B cell (primary cell): ENCODE measurements around the gene NIPAL3. TPM values are rescaled to one million over a fixed set of nuclear protein-coding genes. Genes with fewer than 3 reads are reported as not detected.

Experiments
- ATAC-seq: fragments of 200-7000 bp; cut with Tn5 transposase; one replicate; pipeline ENCODE4 v1.10.0; 2021; ENCODE audit warnings: low read depth, mild to moderate bottlenecking, moderate number of reproducible peaks, moderate library complexity
- CTCF ChIA-PET: fragments of 350-600 bp; sonication (Branson Sonifier 250); formaldehyde crosslinking; loops from one replicate; lab custom pipeline; 2021; ENCODE audit warnings: antibody characterized with exemption, inconsistent platforms; lab: Charles Lee
- POLR2A ChIA-PET: fragments of 350-600 bp; sonication (Branson Sonifier 250); formaldehyde crosslinking; loops from one replicate; lab custom pipeline; 2021; ENCODE audit warnings: antibody characterized with exemption; lab: Charles Lee
- DNase-seq: peaks from one replicate; pipeline ENCODE4 v3.0.0; 2013
- H2AFZ ChIP-seq: 2 replicates; pipeline ENCODE4 v1.6.1; 2012; ENCODE audit warnings: mild to moderate bottlenecking, low read depth, low read length; ENCODE audit not compliant: insufficient read depth, poor library complexity, severe bottlenecking
- H3K27ac ChIP-seq, 2 donors: 1 replicate in 1 of 2; 2 replicates in 1 of 2; pipeline ENCODE4 v1.5.1; 2012 to 2013; ENCODE audit warnings: low read length in 2 of 2, mild to moderate bottlenecking in 2 of 2, moderate library complexity in 1 of 2
- H3K27me3 ChIP-seq, 4 experiments: fragments of 200-600 bp in 1 of 4; sonication (generic) in 1 of 4; replicated peaks in 1 of 4; 1 replicate in 2 of 4; 2 replicates in 2 of 4; pipeline versions ENCODE4 v1.6.1 to v1.7.0; 2013 to 2016; ENCODE audit warnings: low read length in 3 of 4, mild to moderate bottlenecking in 2 of 4, mixed read lengths in 1 of 4, moderate library complexity in 1 of 4; ENCODE audit not compliant: insufficient read depth in 4 of 4, control insufficient read depth in 3 of 4; ENCODE audit errors: control extremely low read depth in 1 of 4
- H3K36me3 ChIP-seq, 2 experiments: replicated peaks in 1 of 2; 1 replicate in 1 of 2; 2 replicates in 1 of 2; pipeline versions ENCODE4 v1.6.1 to v1.7.1; 2013; ENCODE audit warnings: low read length in 1 of 2; ENCODE audit not compliant: insufficient read depth in 2 of 2, control insufficient read depth in 1 of 2; ENCODE audit errors: control extremely low read depth in 1 of 2, extremely low read depth in 1 of 2
- H3K4me1 ChIP-seq, 2 donors: fragments of 200-600 bp in 1 of 2; sonication (generic) in 1 of 2; 1 replicate in 1 of 2; 2 replicates in 1 of 2; pipeline versions ENCODE4 v1.5.1 to v1.6.1; 2013 to 2017; ENCODE audit warnings: low read length in 2 of 2; ENCODE audit not compliant: control insufficient read depth in 2 of 2, insufficient read depth in 2 of 2
- H3K4me2 ChIP-seq: replicated peaks from 2 replicates; pipeline ENCODE3; 2012; ENCODE audit warnings: mild to moderate bottlenecking, low read depth, low read length; ENCODE audit not compliant: poor library complexity, severe bottlenecking
- H3K4me3 ChIP-seq, 5 experiments: fragments of 200-600 bp in 1 of 5; sonication (generic) in 1 of 5; 1 replicate in 3 of 5; 2 replicates in 2 of 5; pipeline versions ENCODE4 v1.5.1 to v1.7.0; 2011 to 2016; ENCODE audit warnings: low read length in 4 of 5, mild to moderate bottlenecking in 4 of 5, low read depth in 2 of 5, control low read depth in 1 of 5, moderate library complexity in 1 of 5; ENCODE audit not compliant: insufficient read depth in 1 of 5; ENCODE audit errors: control extremely low read depth in 1 of 5, extremely low read depth in 1 of 5
- H3K79me2 ChIP-seq: fragments of 200-600 bp; sonication (generic); one replicate; pipeline ENCODE4 v1.6.0; 2016; ENCODE audit warnings: low read length; ENCODE audit not compliant: control insufficient read depth, insufficient read depth
- H3K9ac ChIP-seq: fragments of 200-600 bp; sonication (generic); 2 replicates; pipeline ENCODE4 v1.6.1; 2017; ENCODE audit warnings: mild to moderate bottlenecking, low read length, moderate library complexity
- H3K9me3 ChIP-seq, 3 donors: one replicate each; pipeline versions ENCODE4 v1.6.1 to v1.7.1; 2013; ENCODE audit warnings: low read length in 2 of 3; ENCODE audit not compliant: control insufficient read depth in 2 of 3, insufficient read depth in 1 of 3; ENCODE audit errors: control extremely low read depth in 1 of 3
- H4K20me1 ChIP-seq: 2 replicates; pipeline ENCODE4 v1.6.0; 2012; ENCODE audit warnings: mild to moderate bottlenecking, low read length; ENCODE audit not compliant: insufficient read depth, control insufficient read depth, poor library complexity, severe bottlenecking
- H3K27ac Mint-ChIP-seq: one replicate; pipeline ENCODE4 v1.8.0; 2021; ENCODE audit warnings: mixed read lengths
- H3K27me3 Mint-ChIP-seq: one replicate; pipeline ENCODE4 v1.8.0; 2021; ENCODE audit warnings: mixed read lengths
- H3K4me1 Mint-ChIP-seq: one replicate; pipeline ENCODE4 v1.8.0; 2021; ENCODE audit warnings: mixed read lengths
- H3K4me3 Mint-ChIP-seq: one replicate; pipeline ENCODE4 v1.8.0; 2021; ENCODE audit warnings: mixed read lengths
- H3K9me3 Mint-ChIP-seq: one replicate; pipeline ENCODE4 v1.8.0; 2022; ENCODE audit warnings: mixed read lengths; ENCODE audit not compliant: insufficient read depth
- CTCF ChIP-seq: fragments of 200-600 bp; IDR thresholded peaks from one replicate; pipeline ENCODE4 v1.8.0; 2022; ENCODE audit warnings: antibody characterized with exemption, mild to moderate bottlenecking
- EZH2 ChIP-seq: IDR thresholded peaks from 2 replicates; pipeline ENCODE4 v1.6.1; 2012; ENCODE audit warnings: borderline replicate concordance, low read depth, mild to moderate bottlenecking, moderate library complexity, low read length; ENCODE audit not compliant: insufficient read depth, poor library complexity, severe bottlenecking
- WGBS: methylation state at CpG from one replicate; pipeline ENCODE4 v1.1.5; 2013; ENCODE audit warnings: missing lambda C conversion rate; ENCODE audit not compliant: insufficient coverage; 5-methylcytosine and 5-hydroxymethylcytosine counted together
- intact Hi-C: fragments of 100-400 bp; cut with micrococcal nuclease; formaldehyde crosslinking; loops from one replicate; pipeline ENCODE4 v1.10.0; 2022
- polyA plus RNA-seq: library from polyadenylated mRNA; depleted of rRNA; stranded (reverse); fragments of >200 nt; gene quantifications from 2 replicates; pipeline ENCODE4 v1.2.3, GENCODE V29; 2012
- total RNA-seq, 2 donors: library from RNA; stranded (reverse); fragments of 120-200 nt in 1 of 2; gene quantifications; 1 replicate in 1 of 2; 2 replicates in 1 of 2; pipeline versions ENCODE4 v1.2.3 to v1.2.4, GENCODE V29; 2013 to 2022

NIPAL3 gene
- total and polyA plus RNA-seq, 2 donors (not counting 1 experiment from before 2014, with no cell fraction given) = 23.8 to 31.6 TPM

- Histone ChIP-seq H3K27ac (peak overlapping the region; percentile 81 to 92), H3K4me3 (peak overlapping the region in 1 of 5 experiments; percentile 36), H3K4me1 (peaks cover 26 to 33% of the 10 kb centered on the region in 2 donors), H3K9ac (peak overlapping the region; percentile 30), H3K4me2 (peak overlapping the region; percentile 56), H3K27me3 (no peaks in the 10 kb centered on the region), H3K9me3 (no peaks in the 10 kb centered on the region), H3K79me2 (no peaks in the 10 kb centered on the region), H4K20me1 (no peaks in the 10 kb centered on the region), H2AFZ (peak overlapping the region; percentile 56), H3K36me3 (no peaks in the 10 kb centered on the region)
- ChIA-PET CTCF (interaction anchor here (0.6 to 10.7 kb wide), 34 partner anchors 9 to 622 kb away, joined by 3 to 616 read pairs (median 7); partner anchors contain the start of genes IFNLR1, NIPAL3, RCAN3 and STPG1), POLR2A (interaction anchor here (0.7 to 2.9 kb wide), 5 partner anchors 22 to 243 kb away, joined by 3 to 17 read pairs (median 7); partner anchors contain the start of gene NIPAL3)
- H3K4me1 Mint-ChIP-seq = peaks cover 31% of the 10 kb centered on the region
- H3K27ac Mint-ChIP-seq = peak overlapping the region; percentile 92
- WGBS = 75% methylated on average over 2 of the region's 4 CpGs
- no peak for TF ChIP-seq EZH2
- no peak for TF ChIP-seq CTCF
- ATAC-seq = peak; percentile 37
- H3K27me3 Mint-ChIP-seq = no peaks in the 10 kb centered on the region
- peak overlapping the region; percentile 81 for H3K4me3 Mint-ChIP-seq
- no peaks in the 10 kb centered on the region for H3K9me3 Mint-ChIP-seq
- intact Hi-C loops = loop anchor here (1.0 to 2.0 kb wide), 4 partner anchors 22 to 322 kb away; partner anchors contain the start of gene NIPAL3
- peak; percentile 56 for DNase-seq
Observed at GRCh38 chr1:24392982-24393650, 22.5 kb upstream of the NIPAL3 start.

- H3K27me3 ChIP-seq = no peaks in the 10 kb centered on the region
- H3K9me3 ChIP-seq = no peaks in the 10 kb centered on the region
- POLR2A ChIA-PET = interaction anchor here (0.7 to 2.9 kb wide), 2 partner anchors 190 to 244 kb away, joined by 7 to 17 read pairs; no protein-coding TSS in a partner anchor
- no peaks in the 10 kb centered on the region for H3K36me3 ChIP-seq
- no peaks in the 10 kb centered on the region for H4K20me1 ChIP-seq
- TF ChIP-seq EZH2 (no peak), CTCF (no peak)
- no peak overlapping the region for H3K9ac ChIP-seq
- peak overlapping the region; percentile 92 for H3K27ac Mint-ChIP-seq
- H3K9me3 Mint-ChIP-seq = no peaks in the 10 kb centered on the region
- intact Hi-C loops = loop anchor here (2.0 kb wide), 1 partner anchor 241 kb away; no protein-coding TSS in a partner anchor
- DNase-seq (no peak), ATAC-seq (no peak)
- peaks cover 26 to 33% of the 10 kb centered on the region in 2 donors for H3K4me1 ChIP-seq
- H2AFZ ChIP-seq = peak overlapping the region; percentile 14
- H3K4me2 ChIP-seq = no peak overlapping the region
- H3K4me3 ChIP-seq = no peak overlapping the region
- H3K27ac ChIP-seq = peak overlapping the region; percentile 81 to 92
- H3K79me2 ChIP-seq = no peaks in the 10 kb centered on the region
- CTCF ChIA-PET = interaction anchor here (0.5 to 10.7 kb wide), 24 partner anchors 13 to 622 kb away, joined by 3 to 616 read pairs (median 12); partner anchors contain the start of genes IFNLR1, NIPAL3, RCAN3 and STPG1
- H3K4me3 Mint-ChIP-seq = no peak overlapping the region
- H3K4me1 Mint-ChIP-seq = peaks cover 31% of the 10 kb centered on the region
- 79% methylated on average over 6 of the region's 6 CpGs for WGBS
- H3K27me3 Mint-ChIP-seq = no peaks in the 10 kb centered on the region
Observed at GRCh38 chr1:24393892-24394291, 21.7 kb upstream of the NIPAL3 start.
